Pancreas (tissue), 10 donors: ENCODE data around the gene GDPD5. TPM values are rescaled to one million over a fixed set of nuclear protein-coding genes. Genes with fewer than 3 reads are reported as not detected.
A peak's percentile ranks its signal among the peaks of the same experiment; 100 is the strongest.

Experiments
- ATAC-seq, 4 donors: fragments of 200-7000 bp; cut with Tn5 transposase; one replicate each; pipeline versions ENCODE4 v1.8.0 to v1.9.1; 2020; ENCODE audit warnings: mild to moderate bottlenecking in 4 of 4, moderate library complexity in 4 of 4
- DNase-seq, 6 donors: peaks; one replicate each; pipeline ENCODE4 v3.0.0-alpha.2; 2020
- FAIRE-seq: peaks from 2 replicates; lab custom pipeline; 2012; peaks lifted over from hg19 to GRCh38; lab: Jason Lieb, UNC
- H3K27ac ChIP-seq, 4 donors: fragments of 200-600 bp; sonication (generic); 1 replicate in 3 of 4; 2 replicates in 1 of 4; pipeline versions ENCODE4 v1.5.0 to v1.8.0; 2020
- H3K27me3 ChIP-seq, 4 donors: fragments of 200-600 bp; one replicate each; pipeline ENCODE4 v1.8.0; 2021
- H3K36me3 ChIP-seq, 3 donors: fragments of 200-600 bp; sonication (generic) in 1 of 3; one replicate each; pipeline versions ENCODE4 v1.5.0 to v1.8.0; 2020 to 2021
- H3K4me1 ChIP-seq, 3 donors: fragments of 200-600 bp; one replicate each; pipeline ENCODE4 v1.8.0; 2021
- H3K4me3 ChIP-seq, 4 donors: fragments of 200-600 bp; sonication (generic) in 2 of 4; one replicate each; pipeline versions ENCODE4 v1.5.0 to v1.8.0; 2020 to 2021
- H3K9me3 ChIP-seq, 4 donors: fragments of 200-600 bp; one replicate each; pipeline ENCODE4 v1.8.0; 2021
- CTCF ChIP-seq, 4 donors: fragments of 200-600 bp; sonication (generic) in 3 of 4; IDR thresholded peaks; one replicate each; pipeline versions ENCODE4 v1.5.0 to v1.8.0; 2021; ENCODE audit warnings: antibody characterized with exemption in 4 of 4
- WGBS, 2 donors: extraction: QIAGEN DNeasy Blood & Tissue Kit; methylation state at CpG; one replicate each; pipeline ENCODE4 v1.1.7; 2013; 5-methylcytosine and 5-hydroxymethylcytosine counted together
- intact Hi-C, 3 donors: fragments of 100-400 bp; cut with DNase I; formaldehyde crosslinking; loops; one replicate each; pipeline versions ENCODE4 v1.11.1 to v1.14.2; 2022
- polyA plus RNA-seq, 2 donors: library from polyadenylated mRNA; stranded (reverse); fragments of 200-250 nt; gene quantifications; one replicate each; pipeline ENCODE4 v1.2.3, GENCODE V29; 2013
- total RNA-seq, 6 donors: library from RNA; stranded (reverse); fragmentation: NEBNext Ultra II Directional in 4 of 6; extraction: Animal tissue kit (Norgen Biotek cat#: 25700) in 4 of 6; gene quantifications; one replicate each; pipeline versions ENCODE4 v1.2.1 to v1.2.4, GENCODE V29; 2021 to 2023
- donor health status: healthy with polysubstance abuse.
- donor health status: DM: no; HTN: no; CAD: no; lungs with moderate emphysema.
- donor health status: DM: no; HTN: no; CAD: no.
- donor health status: control.
- donor health status: control.
- donor health status: Bipolar disorder and iron deficiency.
- donor health status: DM: yes; HTN: yes; CAD: no.
- donor health status: DM: no; HTN: no; CAD: no.
- donor health status: DM: no; HTN: no; CAD: no.
- donor health status: DM: yes; HTN: yes; CAD: no.

GDPD5 gene
- total and polyA plus RNA-seq, 8 donors = 24.3 to 92.9 (median 32.7) TPM

- peaks cover 0 to 43% (median 13%) of the 10 kb centered on the region in 3 donors for H3K36me3 ChIP-seq
- H3K27ac ChIP-seq = no peak overlapping the region
Observed at GRCh38 chr11:75565916-75566762, 40.4 kb upstream of the GDPD5 start.

GRCh38 chr11:75565221-75565814 lies 39.6 kb upstream of the GDPD5 start:
- peaks cover 0 to 37% (median 13%) of the 10 kb centered on the region in 3 donors for H3K36me3 ChIP-seq
- H3K4me1 ChIP-seq = peaks cover 5 to 9% (median 6%) of the 10 kb centered on the region in 3 donors
- no peak for ATAC-seq
- no peaks in the 10 kb centered on the region for H3K27me3 ChIP-seq
- peak overlapping the region in 1 of 4 donors; percentile 91 for H3K4me3 ChIP-seq
- WGBS, 2 donors = 60 to 62% methylated on average over 5 of the region's 5 CpGs
- no peaks in the 10 kb centered on the region for H3K9me3 ChIP-seq
- TF ChIP-seq CTCF (IDR thresholded peaks at IDR 0.05) = no peak
- peak overlapping the region in 2 of 4 donors; percentile 30 to 37 for H3K27ac ChIP-seq
- no peak for FAIRE-seq
- intact Hi-C loops = no loop called here
- no peak for DNase-seq

More at GRCh38 chr11:75565916-75566762, 40.4 kb upstream of the GDPD5 start:
- intact Hi-C loops = no loop called here
- Histone ChIP-seq H3K4me3 (no peak overlapping the region), H3K27me3 (no peaks in the 10 kb centered on the region), H3K9me3 (no peaks in the 10 kb centered on the region), H3K4me1 (peaks cover 5 to 9% (median 6%) of the 10 kb centered on the region in 3 donors)
- no peak for FAIRE-seq
- no peak for ATAC-seq
- 88 to 89% methylated on average over 43 of the region's 43 CpGs for WGBS, 2 donors
- DNase-seq = no peak
- TF ChIP-seq CTCF (IDR thresholded peaks at IDR 0.05) = no peak

- H3K27me3 ChIP-seq = no peaks in the 10 kb centered on the region
- FAIRE-seq (no peak), ATAC-seq (no peak), DNase-seq (no peak)
- intact Hi-C loops = no loop called here
- peaks cover 5 to 9% (median 6%) of the 10 kb centered on the region in 3 donors for H3K4me1 ChIP-seq
- TF ChIP-seq CTCF (IDR thresholded peaks at IDR 0.05) = no peak
- WGBS, 2 donors = 54 to 59% methylated on average over 9 of the region's 9 CpGs
- H3K27ac ChIP-seq = peak overlapping the region in 2 of 4 donors; percentile 96 to 98
- H3K9me3 ChIP-seq = no peaks in the 10 kb centered on the region
- H3K36me3 ChIP-seq = peaks cover 0 to 24% (median 10%) of the 10 kb centered on the region in 3 donors
- peak overlapping the region in 2 of 4 donors; percentile 91 to 94 for H3K4me3 ChIP-seq
Observed at GRCh38 chr11:75563978-75564552, 38.3 kb upstream of the GDPD5 start.

GRCh38 chr11:75563501-75563977 lies 37.8 kb upstream of the GDPD5 start:
- no peak for ATAC-seq
- Histone ChIP-seq H3K9me3 (no peaks in the 10 kb centered on the region), H3K27ac (peak overlapping the region in 2 of 4 donors; percentile 96 to 98), H3K4me3 (peak overlapping the region; percentile 55 to 94 (median 90)), H3K27me3 (no peaks in the 10 kb centered on the region), H3K4me1 (peaks cover 5 to 9% (median 6%) of the 10 kb centered on the region in 3 donors), H3K36me3 (peaks cover 0 to 19% (median 7%) of the 10 kb centered on the region in 3 donors)
- no peak for FAIRE-seq
- intact Hi-C loops = no loop called here
- 36 to 53% methylated on average over 5 of the region's 5 CpGs for WGBS, 2 donors
- no peak for TF ChIP-seq CTCF (IDR thresholded peaks at IDR 0.05)
- no peak for DNase-seq
